NCI-H526 (cell line): ENCODE measurements around the gene CIRBP.
"Not testable (repeated sequence)": the region's sequence is repeated elsewhere in the genome, so short reads cannot be mapped to it uniquely, and the experiment has no call there.

Source experiments
- DNase-seq, 2 experiments: peaks; one replicate each; lab custom pipeline; 2025; lab: John Stamatoyannopoulos, UW

CIRBP gene

DNA sequence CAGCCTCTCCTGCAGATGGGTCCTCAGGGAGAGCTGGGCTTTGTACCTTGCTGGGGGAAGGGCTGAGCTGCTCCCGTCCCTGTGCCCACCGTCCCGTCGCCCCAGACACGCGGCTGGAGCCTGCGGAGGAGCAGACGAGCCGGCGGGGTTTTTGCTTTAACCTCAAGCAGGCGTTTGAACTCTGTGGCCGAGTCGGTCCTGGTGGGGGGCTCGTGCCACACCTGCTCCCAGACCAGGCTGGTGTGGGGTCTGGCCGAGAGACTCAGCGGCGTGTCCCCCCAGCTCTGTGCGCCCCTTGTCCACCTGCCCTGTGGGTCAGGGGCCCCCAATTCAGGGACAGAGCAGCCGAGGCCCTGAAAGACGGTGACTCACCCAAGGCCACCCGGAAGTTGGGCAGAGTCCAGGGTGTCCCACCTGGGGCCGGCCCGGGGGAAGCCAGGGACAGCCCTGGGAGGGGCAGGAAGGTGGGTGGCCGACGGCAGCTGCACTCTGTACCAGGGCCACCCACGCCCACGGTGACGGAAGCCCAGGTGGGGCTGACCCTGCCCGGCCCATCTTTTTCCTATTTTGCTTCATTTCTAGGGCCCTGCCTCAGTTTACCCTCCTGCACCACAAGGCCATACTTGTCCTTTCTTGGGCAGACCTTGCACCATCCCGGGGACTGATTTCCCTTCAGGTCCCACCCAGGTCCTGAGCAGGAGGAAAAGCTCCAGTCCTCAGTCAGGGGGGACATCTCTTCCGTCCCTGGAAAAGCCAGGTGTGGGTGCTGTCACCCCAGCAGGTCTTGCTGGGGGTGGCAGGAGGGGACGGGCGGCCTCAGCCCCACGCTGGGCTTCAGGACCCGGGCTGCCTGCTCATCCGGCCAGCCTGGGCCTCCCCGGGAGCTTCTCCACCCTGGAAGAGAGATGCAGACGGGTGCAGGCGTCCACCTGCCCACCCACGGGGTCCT lies 21.8 kb downstream of the CIRBP start:
- no peak for DNase-seq

DNA sequence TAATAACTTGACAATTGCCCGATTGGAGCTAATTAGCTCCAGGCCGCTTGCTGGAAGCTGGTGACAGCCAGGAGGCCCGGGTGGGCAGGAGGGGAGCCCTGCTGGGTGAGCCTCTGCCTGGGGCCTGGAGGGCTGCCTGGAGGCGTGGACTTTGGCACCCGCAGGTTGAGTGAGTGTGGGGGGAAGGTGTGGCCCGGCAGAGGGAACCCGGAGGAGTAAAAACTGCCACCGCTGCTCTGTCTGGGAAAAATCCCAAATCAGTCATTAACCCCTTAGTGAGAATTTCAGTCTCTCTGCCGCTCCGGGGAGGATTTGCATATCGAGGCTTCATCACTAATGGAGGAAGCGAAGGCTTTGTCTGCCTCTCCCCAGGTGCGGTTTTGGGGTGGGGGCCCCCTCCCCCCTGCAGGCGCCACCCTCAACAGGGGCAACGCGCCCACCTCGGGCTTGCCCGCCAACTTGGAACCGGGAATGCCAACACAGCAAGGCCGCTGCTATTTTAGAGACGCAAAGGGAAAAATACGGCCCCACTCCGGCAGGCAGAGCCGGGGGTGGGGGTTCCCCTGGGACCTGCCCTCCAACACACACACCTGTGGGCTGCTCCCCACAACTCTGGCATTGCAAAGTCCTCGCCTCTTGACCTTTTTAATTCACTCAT lies 22.8 kb downstream of the CIRBP start:
- peak in 1 of 2 experiments; percentile 35 for DNase-seq

DNA sequence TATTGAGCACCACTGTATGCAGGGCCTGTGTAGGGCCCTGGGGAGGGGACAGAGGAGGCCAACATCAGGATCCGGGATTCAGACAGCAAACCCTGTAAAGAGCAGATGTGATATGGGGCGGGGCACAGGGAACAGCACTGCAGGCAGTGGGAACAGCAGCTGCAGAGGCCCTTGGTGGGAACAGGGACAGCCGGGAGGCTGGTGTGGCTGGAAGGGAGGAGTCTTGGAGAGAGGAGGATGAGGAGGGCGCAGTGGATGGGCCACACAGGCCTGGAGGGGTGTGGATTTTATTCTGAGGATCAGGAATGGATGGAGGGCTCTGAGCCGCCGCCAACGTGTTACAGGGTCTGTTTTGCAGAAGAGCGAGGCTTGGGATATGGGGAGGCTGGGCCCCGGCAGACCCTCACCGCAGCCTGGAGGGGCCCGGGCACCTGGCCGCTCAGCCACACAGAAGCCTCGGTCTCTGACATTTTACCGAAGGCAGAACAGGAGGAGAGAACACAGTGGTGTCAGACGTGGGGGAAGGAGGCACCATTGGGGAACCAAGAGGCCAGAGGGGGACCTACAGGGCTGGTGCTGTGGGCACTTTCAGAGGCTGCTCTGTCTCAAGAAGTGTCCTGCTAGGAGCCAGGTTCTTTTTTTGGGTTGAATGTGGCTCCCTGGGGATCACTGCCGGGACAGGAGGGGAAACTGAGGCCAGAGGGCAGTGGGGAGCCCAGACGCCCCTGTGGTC lies 23.5 kb downstream of the CIRBP start:
- no peak for DNase-seq

DNA sequence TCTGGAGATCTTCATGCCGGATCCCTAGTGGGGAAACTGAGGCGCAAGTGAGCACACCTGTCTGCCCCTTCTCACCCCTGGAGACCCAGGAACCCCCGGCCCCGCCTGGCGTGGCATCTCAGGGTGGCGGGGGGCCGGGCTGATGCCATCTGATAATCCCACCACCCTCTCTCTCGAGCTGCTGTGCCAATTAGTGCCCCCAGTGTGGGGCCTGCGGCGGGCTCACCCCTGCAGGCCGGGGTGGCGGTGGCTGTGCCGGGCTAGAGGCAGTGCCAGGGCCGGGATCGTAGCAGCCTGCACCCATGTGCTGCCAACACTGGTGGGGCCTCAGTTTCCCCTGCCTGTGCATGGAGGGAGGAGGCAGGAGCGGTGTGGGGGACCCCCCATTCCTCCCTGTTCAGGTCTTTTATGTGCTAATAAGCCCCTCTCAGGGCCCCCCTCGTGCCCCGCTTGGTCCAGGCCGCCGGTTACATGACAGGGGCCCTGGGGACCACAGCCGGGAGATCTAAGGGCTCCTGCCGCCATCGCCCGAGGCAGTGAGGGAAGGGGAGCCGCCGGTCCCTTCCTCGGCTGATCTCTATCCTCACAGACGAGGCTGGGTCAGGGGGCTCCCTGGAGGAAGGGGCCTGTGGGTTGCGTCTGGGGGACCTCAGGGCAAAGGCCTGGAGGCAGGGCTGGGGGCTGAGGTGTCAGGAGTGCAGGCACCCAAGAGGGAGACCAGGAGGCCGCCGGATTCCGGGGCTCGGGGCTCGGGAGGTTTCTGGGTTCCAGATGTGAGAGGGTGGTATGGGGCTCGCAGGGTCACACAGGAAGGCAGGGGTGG lies 24.9 kb downstream of the CIRBP start:
- no peak for DNase-seq

DNA sequence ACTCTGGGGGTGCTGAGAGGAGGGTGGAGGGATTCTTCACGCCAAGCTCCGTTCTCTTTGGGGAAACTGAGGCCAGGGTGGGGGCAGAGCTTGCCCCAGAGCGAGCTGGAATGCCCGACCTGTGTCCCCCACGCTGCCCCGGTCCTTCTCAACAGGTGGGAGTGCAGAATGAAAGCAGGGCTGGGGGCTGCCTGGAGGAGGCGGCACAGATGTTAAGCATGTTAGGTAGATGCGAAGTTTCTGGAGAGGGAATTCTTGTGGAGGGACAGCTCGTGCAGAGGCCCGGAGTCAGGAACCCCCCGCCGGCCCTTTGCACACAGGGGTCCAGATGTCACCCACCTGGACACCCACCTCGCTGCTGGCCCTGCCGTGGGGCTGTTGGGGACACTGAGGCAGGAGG lies 25.6 kb downstream of the CIRBP start:
- DNase-seq = no peak

DNA sequence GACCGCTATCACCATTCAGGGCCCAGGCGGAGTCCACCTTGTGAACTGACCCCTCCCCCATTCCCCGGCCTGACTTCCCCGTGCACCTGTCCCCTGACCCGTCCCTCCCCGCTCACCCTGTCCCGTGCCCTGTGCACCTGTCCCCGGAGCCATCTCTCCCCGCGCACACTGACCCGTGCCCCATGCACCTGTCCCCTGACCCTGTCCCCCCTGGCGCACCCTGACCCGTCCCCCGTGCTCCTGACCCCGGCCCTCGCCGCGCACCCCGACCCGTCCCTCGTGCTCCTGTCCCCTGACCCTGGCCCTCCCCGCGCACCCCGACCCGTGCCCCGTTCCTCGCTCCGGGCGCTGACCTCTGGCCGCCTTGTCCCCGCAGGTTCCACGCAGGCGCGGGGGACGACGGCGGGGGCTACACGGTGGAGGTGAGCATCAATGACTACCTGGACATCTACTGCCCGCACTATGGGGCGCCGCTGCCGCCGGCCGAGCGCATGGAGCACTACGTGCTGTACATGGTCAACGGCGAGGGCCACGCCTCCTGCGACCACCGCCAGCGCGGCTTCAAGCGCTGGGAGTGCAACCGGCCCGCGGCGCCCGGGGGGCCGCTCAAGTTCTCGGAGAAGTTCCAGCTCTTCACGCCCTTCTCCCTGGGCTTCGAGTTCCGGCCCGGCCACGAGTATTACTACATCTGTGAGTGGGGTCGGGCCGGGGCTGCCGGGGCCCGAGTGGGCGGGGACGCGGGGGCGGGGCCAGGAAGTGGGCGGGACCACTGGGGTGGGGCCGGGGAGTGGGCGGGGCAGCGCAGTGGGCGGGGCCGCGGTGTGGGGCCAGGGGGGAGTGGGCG lies 26.3 kb downstream of the CIRBP start:
- no peak for DNase-seq

DNA sequence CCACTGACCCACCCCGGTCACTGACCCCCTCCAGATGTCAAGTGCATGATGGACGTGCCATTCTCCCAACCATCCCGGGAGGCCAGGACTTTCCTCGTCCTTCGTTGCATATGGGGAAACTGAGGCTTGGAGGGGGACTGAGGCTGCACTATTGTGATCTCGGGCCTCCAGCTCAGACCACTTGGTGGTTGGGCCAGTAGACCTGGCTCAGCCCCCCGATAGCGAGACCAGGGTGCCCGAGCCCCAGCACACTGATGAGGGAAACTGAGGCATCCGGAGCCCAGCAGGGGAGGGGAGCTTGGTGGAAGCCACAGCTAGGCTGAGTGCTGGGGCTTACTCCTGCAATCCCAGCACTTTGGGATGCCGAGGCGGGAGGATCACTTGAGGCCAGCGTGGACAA lies 26.9 kb downstream of the CIRBP start:
- no peak for DNase-seq

DNA sequence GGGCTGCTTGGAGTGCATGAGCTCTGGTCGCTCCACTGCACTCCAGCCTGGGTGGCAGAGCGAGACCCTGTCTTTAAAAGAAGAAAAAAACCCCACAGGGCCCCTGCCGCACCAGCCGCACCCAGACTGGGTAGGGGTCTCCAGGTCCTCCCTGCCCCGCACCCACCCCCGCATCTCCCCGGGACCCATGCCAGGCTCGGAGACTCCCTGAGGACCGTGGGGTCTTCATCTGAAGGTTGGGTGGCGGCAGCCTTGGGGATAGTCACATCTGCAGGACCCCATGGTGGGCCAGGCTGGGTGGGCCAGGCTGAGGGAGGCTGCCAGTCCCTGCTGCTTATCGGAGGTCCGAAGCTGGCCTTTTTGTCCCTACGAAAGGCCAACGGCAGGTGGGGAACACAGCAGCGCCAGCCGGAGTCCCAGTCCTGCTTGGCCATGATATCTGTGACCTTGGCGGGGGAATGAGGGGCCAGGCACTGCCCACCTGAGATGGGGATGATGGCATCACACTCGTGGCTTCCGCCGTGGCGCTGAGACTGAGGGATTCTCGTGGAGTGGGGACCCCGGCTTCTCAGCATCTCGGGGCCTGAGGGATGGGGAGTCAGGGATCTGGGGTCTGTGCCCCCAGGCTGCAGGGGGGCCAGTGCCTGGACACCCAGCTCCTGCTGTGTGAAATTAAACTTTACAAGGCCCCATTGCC lies 27.6 kb downstream of the CIRBP start:
- DNase-seq = no peak

DNA sequence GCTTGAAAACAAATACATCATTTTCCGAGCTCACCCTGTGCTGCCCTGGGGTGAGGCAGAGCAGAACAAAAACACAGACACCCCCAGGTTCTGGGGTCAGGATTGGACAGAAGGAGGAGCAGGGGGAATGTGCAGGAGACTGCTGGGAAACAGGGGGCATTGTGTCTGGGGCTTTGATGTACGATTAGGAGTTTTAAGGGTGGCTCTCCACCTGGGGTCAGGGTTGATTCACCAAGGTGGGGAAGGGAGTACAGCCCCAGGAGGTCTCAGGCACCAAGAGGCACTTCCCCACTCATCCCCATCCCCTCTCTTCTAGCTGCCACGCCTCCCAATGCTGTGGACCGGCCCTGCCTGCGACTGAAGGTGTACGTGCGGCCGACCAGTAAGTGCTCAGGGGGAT lies 29.1 kb downstream of the CIRBP start:
- DNase-seq = no peak

DNA sequence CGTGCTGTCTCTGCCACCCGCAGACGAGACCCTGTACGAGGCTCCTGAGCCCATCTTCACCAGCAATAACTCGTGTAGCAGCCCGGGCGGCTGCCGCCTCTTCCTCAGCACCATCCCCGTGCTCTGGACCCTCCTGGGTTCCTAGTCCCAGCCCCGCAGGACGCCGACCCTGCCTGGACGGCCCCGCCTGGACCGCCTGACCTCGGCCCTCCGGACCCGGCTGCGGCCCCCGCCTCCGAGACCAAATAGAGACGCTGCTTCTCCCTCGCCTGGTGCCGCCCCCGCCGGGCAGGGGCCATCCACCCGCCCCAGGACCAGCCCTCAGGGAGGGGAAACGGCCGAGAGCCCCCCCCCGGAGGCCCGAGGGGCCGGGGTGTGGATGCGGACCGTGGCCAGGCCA lies 30.7 kb downstream of the CIRBP start:
- DNase-seq = no peak

DNA sequence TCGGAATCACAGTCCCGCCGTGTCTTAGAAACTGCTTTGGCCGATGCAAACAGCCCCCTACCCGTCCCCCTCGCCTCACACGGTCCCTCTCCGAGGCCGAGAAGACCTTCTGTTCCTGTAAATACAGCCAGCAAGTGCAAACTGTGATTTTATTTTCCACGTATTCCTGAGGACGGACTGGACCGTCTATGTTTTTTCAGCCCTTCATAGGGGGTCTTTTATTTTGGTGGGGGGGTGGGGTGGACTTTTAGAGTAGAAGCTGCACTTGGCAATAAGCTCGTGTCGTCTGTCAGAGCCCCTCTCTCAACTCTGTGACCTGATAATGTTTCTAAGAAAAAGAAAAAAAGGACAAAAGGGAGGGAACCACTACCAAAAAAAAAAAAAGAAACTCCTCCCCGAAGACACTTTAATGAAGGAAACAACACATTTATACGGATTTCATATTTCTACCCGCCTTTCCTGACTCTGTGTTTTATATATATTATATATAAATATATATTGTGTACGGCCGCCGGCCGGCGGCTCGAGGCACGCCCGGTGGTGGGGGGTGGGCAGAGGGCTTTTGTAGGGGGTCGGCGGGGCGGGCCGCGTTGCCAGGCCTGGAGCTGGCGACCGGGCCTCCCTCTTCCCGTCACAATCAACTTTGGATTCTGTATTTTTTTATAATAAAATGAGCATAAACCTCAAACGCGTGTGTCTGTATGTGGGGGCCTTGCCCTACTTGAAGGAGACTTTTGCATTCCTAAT lies 31.8 kb downstream of the CIRBP start:
- no peak for DNase-seq

DNA sequence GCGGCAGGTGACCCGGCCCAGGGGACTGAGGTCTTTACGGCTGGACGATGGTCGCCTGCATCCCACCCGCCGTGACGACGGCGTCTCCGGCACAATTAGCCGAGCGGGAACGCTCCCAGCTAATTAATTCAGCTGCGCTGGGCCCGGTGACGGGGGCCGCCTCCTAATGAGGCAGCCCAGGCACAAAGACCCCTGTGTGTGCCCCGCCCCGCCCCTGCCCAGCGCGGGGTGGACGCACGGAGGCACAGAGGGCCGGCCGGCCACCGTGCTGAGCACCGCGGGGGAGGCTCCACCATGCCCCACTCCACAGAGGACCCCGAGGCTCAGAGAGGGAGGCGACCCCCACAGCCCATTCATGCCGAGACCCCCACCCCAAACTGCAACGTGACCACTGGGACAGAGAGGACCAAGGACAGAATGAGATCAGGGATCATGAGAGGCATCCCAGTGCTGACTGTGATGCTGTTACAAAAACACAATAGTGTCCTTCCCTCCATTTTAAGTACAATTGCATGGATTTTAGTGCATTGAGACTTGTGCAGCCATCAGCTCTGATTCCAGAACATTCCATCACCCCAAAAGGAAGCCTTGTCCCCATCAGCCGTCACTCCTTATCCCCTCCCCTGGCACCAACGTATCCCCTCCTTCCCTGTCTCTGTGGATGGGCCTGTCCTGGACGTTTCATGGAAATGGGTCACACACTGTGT lies 33.6 kb downstream of the CIRBP start:
- DNase-seq = no peak

DNA sequence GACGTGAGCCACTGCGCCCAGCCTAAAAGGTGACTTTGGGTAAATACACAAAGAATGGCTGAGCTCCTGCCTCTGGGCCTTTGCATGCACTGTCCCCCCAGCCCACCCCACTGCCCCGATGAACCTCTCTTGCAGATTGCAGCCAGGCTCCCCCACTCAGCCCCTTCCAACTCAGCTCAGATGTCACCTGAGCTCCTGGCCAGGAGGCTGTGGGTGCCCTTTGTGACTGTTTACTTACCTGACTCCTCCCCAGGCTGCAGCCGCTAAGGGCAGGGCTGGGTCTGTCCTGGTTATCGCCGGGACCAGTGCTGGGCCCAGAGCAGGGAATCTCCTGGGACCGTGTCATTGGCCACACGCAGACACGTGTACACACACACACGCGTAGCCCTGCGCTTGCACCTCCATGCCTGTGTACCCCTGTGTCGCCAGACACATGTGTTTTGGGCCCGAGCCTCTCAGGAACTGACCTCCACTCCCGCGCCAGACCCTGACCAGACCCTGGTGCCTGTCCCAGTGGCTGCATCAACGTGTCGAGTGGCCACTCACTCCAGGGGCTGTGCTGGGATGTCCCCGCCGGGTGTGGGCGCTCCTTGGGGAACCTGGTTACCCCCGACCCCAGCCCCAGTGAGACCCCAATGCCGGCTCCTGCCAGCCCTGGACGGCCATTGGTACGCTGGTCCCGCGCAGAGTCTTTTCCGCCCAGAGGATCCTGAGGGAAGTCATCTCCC lies 35.2 kb downstream of the CIRBP start:
- DNase-seq = no peak

DNA sequence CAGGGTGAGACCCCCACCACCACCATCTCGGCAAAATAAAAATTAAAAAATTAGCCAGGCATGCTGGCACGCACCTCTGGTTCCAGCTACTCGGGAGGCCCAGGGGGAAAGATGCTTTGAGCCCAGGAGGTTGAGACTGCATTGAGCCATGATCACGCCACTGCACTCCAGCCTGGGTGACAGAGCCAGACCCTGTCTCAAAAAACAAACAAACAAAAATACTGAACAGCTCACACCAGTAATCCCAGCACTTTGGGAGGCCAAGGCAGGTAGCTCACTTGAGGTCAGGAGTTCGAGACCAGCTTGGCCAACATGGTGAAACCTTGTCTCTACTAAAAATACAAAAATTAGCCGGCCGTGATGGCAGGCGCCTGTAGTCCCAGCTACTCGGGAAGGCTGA lies 36.2 kb downstream of the CIRBP start:
- DNase-seq = not testable (repeated sequence)

DNA sequence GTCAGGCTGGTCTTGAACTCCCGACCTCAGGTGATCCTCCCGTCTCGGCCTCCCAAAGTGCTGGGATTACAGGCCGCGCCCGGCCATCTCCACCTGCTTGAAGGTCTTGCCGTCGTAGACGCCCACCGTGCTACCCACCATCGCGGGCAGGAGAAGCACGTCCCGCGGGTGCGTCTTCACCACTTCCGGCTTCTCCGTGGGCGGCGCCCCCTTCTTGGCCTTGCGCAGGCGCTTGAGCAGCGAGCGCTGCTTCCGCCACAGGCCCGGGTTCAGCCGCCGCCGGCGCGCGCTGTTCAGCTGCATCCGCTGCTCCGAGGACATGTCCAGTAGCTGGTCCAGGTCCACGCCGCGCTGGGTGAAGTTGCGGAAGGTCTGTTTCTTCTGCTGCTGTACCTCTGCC lies 38.2 kb downstream of the CIRBP start:
- peak in 1 of 2 experiments; percentile 58 for DNase-seq

DNA sequence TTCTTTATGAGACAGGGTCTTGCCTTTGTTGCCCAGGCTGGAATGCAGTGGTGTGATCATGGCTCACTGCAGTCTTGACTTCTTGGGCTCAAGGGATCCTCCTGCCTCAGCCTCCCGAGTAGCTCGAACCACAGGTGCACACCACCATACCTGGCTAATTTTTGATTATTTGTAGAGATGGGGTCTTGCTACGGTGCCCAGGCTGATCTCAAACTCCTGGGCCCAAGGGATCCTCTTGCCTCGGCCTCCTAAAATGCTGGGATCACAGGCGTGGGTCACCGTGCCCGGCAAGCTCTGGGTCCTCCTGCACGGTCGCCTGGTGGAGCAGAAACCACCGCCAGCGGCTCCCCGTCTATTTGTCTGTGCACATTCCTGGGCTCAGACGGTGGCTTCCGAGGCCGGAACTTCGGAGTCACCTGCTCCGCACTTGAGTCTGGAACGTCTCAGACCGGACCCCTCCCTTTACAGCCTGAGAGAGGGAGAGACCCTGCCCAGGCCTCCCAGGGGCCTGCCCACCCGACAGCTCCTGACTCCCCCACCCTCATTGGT lies 38.7 kb downstream of the CIRBP start:
- no peak for DNase-seq

DNA sequence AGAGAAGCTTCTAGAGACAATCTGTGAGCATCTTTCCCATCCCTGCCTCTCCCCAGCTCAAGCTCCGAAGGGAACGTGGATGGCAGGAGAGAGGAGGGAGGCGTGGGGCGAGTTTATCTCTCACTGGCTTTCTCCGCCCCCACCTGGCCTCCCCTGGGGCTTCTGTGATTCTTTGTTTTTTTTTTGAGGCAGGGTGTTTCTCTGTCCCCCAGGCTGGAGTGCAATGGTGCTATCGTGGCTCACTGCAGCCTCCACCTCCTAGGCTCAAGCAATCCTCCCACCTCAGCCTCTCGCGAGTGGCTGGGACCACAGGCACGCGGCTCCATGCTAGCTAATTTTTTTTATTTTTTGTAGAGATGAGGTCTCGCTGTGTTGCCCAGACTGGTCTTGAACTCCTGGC lies 39.6 kb downstream of the CIRBP start:
- no peak for DNase-seq
